DOHH2 (cell line): ENCODE measurements around the gene ZNF208.

Experiments
- EZH2phosphoT487 ChIP-seq: fragments of 200-600 bp; sonication (generic); IDR thresholded peaks from 2 replicates; pipeline ENCODE4 v1.6.1; 2017; ENCODE audit warnings: borderline replicate concordance, mild to moderate bottlenecking, antibody characterized with exemption, low read length, moderate library complexity, mixed read lengths
- TF ChIP-seq, protein P1 (sequence below): fragments of 200-600 bp; sonication (generic); IDR thresholded peaks from one replicate; pipeline ENCODE4 v1.5.1; 2014; ENCODE audit warnings: antibody characterized with exemption, mild to moderate bottlenecking, low read depth, low read length; ENCODE audit not compliant: poor library complexity, severe bottlenecking

- TF ChIP-seq, protein P1, sequence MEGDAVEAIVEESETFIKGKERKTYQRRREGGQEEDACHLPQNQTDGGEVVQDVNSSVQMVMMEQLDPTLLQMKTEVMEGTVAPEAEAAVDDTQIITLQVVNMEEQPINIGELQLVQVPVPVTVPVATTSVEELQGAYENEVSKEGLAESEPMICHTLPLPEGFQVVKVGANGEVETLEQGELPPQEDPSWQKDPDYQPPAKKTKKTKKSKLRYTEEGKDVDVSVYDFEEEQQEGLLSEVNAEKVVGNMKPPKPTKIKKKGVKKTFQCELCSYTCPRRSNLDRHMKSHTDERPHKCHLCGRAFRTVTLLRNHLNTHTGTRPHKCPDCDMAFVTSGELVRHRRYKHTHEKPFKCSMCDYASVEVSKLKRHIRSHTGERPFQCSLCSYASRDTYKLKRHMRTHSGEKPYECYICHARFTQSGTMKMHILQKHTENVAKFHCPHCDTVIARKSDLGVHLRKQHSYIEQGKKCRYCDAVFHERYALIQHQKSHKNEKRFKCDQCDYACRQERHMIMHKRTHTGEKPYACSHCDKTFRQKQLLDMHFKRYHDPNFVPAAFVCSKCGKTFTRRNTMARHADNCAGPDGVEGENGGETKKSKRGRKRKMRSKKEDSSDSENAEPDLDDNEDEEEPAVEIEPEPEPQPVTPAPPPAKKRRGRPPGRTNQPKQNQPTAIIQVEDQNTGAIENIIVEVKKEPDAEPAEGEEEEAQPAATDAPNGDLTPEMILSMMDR: no peak
- TF ChIP-seq EZH2phosphoT487: no peak
Observed at GRCh38 chr19:21970466-21970865, 40.3 kb downstream of the ZNF208 start.
